Left ventricle myocardium superior (tissue), 1 donor: Measurements from ENCODE around the gene AATK. TPM values are rescaled to one million over a fixed set of nuclear protein-coding genes. Genes with fewer than 3 reads are reported as not detected.

Source experiments
- ATAC-seq: fragments of 200-7000 bp; cut with Tn5 transposase; one replicate; pipeline ENCODE4 v1.9.1; 2020; ENCODE audit warnings: mild to moderate bottlenecking, moderate library complexity
- DNase-seq: peaks from one replicate; pipeline ENCODE4 v3.0.0-alpha.2; 2020
- intact Hi-C: fragments of 100-400 bp; cut with micrococcal nuclease; formaldehyde crosslinking; loops from one replicate; pipeline ENCODE4 v1.11.0; 2022
- total RNA-seq: library from RNA; stranded (reverse); fragmentation: NEBNext Ultra II Directional; extraction: Animal tissue kit (Norgen Biotek cat#: 25700); gene quantifications from one replicate; pipeline ENCODE4 v1.2.1, GENCODE V29; 2021
- donor health status: DM: no; HTN: yes; CAD: no; lungs with severe emphysema.

Gene AATK
- total RNA-seq, 1 donor from 2014 or later, result 14.5 TPM

- ATAC-seq, result no peak
- no peak for DNase-seq
- intact Hi-C loops, result no loop called here
Observed at GRCh38 chr17:81120695-81121621, 45.1 kb downstream of the AATK start.

GRCh38 chr17:81120149-81120484, 45.9 kb downstream of the AATK start:
- no peak for ATAC-seq
- intact Hi-C loops, result no loop called here
- no peak for DNase-seq

- intact Hi-C loops, result no loop called here
Observed at GRCh38 chr17:81119223-81120148, 46.5 kb downstream of the AATK start.

DNA sequence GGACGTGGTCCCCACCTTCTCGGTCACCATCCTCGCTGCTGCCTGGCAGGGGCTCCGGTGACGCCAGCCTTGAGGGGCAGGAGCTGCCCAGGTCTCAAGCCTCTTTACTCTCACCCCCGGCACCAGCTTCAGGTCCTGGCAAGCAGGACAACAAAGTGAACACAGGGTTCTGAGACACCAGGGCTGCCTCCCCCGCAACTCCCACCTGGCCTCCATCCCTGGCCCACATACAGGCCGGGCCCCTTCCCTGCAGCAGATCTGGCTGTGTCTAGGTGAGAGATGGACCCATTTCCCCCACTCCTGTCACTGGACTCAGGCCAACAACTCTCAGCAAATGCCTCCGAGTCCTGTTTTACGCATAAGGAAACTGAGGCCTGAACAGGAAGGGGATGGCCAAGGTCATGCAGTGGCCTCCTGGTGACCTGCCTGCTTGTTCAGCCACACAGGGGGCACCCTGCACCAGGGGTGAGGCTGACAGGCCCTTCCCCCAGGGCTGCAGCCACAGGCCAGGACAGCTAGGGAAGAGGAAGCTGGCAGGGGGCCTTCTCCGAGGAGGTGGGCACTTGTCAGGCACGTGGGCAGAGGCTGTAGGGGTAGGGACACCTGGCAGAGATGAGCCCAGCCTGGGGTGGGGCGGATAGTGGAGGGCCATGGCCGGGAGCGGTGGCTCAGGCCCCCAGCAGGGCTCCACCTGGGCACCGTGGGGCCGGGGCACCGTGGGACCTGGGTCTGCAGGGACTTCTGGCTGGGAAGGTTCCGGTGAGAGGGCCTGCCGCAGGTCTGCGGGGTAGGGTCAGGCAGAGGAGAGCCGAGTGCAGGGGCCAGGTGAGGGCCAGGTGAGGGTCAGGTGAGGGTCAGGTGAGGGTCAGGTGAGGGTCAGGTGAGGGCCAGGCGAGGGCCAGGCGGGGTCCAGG, 47.5 kb downstream of the AATK start:
- no peak for DNase-seq
- intact Hi-C loops, result no loop called here
- ATAC-seq, result no peak

More at GRCh38 chr17:81119223-81120148, 46.5 kb downstream of the AATK start:
- ATAC-seq, result peak; percentile 36
- DNase-seq, result peak; percentile 74

DNA sequence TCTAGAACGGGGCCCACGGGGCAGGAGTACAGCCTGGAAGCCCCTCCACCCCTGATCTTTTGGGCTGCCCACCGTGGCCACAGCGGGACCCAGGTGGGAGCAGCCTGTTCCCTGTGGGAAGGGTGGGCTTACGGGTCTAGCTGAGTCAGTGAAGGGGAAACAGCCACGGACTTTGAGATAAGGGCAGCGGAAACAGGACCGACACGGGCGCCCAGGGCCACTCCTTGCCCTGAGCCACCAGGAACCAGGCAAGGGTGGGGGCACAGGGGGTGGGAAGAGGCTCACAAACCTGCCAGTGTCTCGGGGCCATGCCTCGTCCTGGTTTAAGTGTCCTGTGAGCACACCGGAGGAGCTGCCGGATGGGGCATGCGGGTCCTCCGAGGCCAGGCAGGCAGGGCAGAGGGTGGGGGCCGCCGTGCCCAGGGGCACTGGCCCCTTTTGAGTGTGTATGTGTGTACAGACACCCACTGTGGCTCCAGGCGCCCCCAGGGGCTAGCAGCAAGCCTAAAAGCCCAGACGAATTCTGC, 48.3 kb downstream of the AATK start:
- intact Hi-C loops, result no loop called here
- ATAC-seq (no peak), DNase-seq (no peak)

DNA sequence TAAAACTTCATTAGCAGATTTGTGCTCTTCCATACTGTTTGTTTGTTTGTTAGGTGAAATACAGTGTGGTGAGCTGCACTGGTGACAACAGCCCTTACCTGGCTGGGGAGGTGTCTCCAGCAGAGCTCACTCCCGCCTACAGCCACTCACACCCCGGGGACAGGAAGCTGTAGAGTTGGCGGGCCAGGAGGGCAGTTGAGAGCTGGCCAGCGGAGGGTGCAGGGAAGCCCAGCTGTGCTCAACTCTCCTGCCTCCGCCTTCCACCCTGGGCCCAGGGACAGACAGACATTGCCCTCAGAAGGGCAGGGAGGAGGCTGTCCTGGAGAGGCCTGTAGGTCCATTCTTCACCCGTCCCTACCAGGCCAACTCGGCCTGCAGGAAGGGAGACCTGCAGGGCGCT, 49.3 kb downstream of the AATK start:
- intact Hi-C loops, result no loop called here
- DNase-seq, result no peak
- no peak for ATAC-seq

DNA sequence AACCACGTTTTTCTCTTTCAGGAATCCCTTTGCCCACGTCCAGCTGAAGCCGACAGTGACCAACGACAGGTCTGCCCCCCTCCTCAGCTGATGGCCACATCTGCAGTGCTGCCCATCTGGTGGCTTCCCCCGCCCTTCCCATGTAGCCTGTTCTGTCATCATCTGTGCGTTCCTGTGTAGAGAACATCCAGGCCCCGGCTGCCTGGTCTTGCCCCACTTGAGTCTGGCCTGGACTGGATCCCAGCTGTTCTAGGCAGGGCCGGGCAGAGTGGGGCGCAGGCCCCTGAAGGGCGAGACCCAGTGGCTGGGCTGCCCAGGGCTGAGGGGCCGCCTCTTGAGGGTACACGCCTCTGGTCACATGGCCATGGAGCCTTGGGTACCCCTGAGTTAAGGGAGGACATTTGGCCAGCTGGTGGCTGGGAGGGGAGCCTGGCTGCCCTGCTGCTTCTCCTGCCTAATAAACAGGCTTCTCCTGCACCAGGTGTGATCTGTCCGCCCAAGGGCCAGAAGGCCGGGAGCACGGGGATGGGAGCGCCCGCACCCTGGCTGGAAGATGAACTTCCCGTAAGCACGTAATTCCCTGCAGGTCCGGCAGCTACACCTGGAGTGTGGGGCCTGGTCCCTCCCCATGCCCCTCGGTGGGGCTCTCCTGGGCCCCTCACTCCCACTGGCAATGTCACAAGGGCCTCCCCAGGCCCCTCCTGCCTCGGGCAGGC, 50.1 kb downstream of the AATK start:
- ATAC-seq, result peak; percentile 57

DNA sequence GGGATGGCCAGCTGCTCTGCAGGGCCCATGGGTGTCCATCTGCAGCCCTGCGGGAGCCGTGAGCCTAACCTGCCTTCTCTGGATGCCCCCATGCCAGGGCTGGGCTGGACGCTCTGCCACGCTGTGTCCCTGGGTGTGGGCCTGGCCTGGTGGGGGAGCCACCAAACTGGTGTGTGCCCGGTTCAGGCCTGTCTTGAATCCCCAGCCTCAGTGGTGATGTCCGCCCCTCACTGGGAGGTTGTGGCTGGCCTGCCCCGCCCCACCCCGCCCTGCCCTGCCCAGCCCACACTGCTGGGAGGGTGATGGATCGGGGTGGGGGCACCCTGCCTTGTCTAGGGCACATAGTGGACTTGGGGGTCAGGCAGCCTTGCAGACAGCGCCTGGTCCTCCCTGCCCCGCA, 50.8 kb downstream of the AATK start:
- intact Hi-C loops, result no loop called here
- DNase-seq (no peak), ATAC-seq (no peak)

More for the DNA sequence above, 50.1 kb downstream of the AATK start:
- intact Hi-C loops, result no loop called here
- DNase-seq, result peak; percentile 62

DNA sequence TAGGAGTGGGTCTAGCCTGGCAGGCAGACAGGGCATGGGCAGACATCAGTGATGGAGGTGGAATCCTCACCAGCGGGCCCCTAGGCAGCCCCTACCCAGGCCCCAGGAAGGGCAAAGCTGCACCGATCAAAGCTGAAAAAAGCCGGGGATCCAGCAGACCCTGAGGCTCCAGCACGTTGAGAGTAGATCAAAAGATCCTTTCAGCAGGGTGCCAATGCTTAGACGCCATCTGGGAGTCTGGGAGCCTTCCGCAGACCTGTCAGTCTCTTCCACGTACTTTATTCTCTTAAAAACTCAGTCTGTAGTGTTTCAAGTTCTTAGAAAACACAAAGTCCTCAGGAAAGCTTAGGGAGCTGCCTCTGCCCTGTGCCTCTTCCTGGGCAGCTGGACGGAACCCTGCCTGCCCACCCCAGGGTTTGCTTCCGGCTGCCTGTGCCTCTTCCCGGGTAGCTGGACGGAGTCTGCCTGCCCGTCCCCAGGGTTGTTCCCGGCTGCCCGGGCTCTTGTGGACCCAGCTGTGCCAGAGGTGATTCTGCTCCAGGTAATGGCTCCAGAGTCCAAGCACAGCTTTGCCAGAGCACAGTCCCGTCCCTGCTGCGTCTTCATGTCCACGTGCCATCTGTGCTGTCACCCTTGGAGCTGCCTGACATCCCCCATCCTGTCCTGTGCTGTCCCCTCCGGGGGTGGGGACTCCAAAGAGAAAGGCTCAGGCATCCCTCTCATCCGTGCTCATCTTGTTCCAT, 51.5 kb downstream of the AATK start:
- DNase-seq, result no peak
- intact Hi-C loops, result no loop called here
- no peak for ATAC-seq

DNA sequence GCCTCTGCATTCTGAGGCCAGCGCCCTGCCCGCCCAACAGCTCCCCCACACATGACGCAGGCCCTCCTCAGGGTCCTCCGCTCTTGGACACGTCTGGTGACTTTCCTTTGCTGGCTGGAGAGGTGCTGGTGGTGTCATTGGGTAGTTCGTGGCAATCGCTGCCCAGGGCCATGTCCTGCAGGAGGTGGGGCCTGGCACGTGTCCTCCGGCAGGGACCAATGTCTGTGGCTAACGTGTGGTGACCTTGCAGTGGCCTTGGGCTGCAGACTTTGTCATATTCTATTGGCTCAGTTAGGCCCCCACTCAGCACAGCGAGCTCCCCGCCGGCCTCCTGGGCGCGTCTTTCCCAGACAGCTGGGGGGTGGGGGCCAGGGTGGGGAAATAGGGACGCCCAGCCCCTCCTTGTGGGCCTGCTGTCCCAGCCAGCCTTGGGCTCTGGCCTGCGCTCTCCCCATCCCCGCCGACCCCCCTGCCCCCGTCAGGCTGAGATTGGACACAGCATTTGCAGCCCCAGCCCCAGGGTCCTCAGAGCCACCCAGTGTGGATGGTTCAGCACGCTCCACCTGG, 52.8 kb downstream of the AATK start:
- no peak for ATAC-seq
- intact Hi-C loops, result no loop called here
- no peak for DNase-seq

DNA sequence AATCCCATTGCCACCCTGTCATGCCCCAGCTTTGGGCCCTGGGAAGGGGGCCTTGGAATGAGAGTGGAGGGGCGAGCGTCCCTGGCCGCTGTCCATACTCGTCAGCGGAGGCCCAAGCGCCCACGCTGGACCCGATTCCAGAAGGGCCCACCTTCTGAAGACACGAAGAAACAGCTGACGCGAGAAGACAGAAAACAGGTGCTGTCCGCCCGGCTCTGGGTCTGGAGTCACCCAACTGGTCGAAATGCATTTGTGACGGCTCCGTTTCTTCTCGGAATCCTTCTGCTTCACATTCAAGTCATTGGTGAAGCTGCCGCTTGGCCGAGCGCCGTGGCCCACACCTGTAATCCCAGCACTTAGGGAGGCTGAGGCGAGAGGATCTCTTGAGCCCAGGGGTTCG, 53.6 kb downstream of the AATK start:
- intact Hi-C loops, result no loop called here
- no peak for ATAC-seq
- DNase-seq, result no peak

- intact Hi-C loops, result no loop called here
- ATAC-seq (no peak), DNase-seq (no peak)
Observed at GRCh38 chr17:81111066-81111465, 55.0 kb downstream of the AATK start.

DNA sequence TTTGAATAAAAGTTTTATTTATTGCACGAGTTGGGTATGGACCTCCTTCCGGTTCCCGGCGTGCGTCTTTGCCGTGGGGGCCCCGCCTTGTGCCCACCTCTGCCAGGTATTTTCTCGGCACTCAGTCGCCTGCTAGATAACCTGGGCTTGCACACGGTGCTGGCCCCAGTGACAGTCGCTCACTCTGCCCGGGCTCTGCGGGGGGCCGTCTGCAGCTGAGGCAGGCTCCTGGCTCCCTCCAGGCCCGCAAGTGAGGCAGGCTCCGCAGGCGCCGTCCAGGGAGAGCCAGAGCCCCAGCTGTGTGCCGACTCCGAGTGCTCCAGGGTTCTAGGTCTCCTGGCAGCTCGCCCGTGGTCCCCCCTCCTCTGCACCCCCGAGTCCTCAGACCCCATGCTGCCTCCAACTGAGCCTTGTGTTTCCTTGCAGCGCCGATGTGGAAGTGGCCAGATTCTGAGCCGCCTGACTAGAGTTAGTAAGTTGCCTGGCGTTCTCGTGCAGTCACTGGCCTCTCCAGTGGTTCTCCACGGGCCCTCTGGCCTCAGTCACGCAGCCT, 55.5 kb downstream of the AATK start:
- DNase-seq, result no peak
- ATAC-seq, result no peak
- intact Hi-C loops, result no loop called here

GRCh38 chr17:81109957-81110356, 56.1 kb downstream of the AATK start:
- DNase-seq (no peak), ATAC-seq (no peak)
- intact Hi-C loops, result loop anchor here (10.0 kb wide), 1 partner anchor 85 kb away; no protein-coding TSS in a partner anchor

- no peak for ATAC-seq
Observed at GRCh38 chr17:81108220-81108619, 57.8 kb downstream of the AATK start.

DNA sequence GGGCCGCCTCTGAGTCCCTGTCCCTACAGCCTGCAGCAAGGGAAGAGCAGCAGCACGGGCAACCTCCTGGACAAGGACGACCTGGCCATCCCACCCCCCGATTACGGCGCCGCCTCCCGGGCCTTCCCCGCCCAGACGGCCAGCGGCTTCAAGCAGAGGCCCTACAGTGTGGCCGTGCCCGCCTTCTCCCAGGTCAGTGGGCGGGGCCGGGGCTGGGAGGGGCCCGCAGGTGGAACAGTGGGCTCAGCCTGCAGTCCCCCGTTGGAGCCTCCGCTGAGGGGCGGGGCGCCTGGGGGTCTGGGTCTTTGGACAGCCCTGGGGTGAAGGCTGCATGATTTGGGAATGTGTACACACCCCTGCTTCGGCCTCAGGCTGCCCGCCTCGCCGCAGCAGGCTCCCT, 59.3 kb downstream of the AATK start:
- intact Hi-C loops, result loop anchor here (10.0 kb wide), 1 partner anchor 82 kb away; no protein-coding TSS in a partner anchor
- DNase-seq (no peak), ATAC-seq (no peak)

More at GRCh38 chr17:81108220-81108619, 57.8 kb downstream of the AATK start:
- intact Hi-C loops, result loop anchor here (10.0 kb wide), 1 partner anchor 83 kb away; no protein-coding TSS in a partner anchor
- DNase-seq, result no peak

- ATAC-seq, result no peak
- no peak for DNase-seq
- intact Hi-C loops, result loop anchor here (10.0 kb wide), 1 partner anchor 79 kb away; no protein-coding TSS in a partner anchor
Observed at GRCh38 chr17:81103379-81103778, 62.6 kb downstream of the AATK start.
